Measurements from ENCODE around the gene AFF4. TPM values are rescaled to one million over a fixed set of nuclear protein-coding genes. Genes with fewer than 3 reads are reported as not detected.

Gene AFF4
- total and polyA plus RNA-seq, 9 of the 15 experiments (the other 6 are each of a cell fraction or from before 2014, with no cell fraction given) = 1.7 to 25.8 (median 17.9) TPM

GRCh38 chr5:132981288-132981687 lies 17.9 kb upstream of the AFF4 start (continued):
- peak; percentile 22; the same call in 1 of the 2 replicates for TF ChIP-seq CHAMP1 (IDR thresholded peaks at IDR 0.05)
- peak; percentile 78 for TF ChIP-seq TAL1 (IDR thresholded peaks at IDR 0.05)
- peak; percentile 52 to 95; a peak in 3 of 4 replicates for TF ChIP-seq SRF (CRISPR knock-in tag; IDR thresholded peaks at IDR 0.05)
- peak; percentile 25; the same call in 1 of the 2 replicates for TF ChIP-seq SOX6 (IDR thresholded peaks at IDR 0.05)
- TF ChIP-seq NCOA4 (IDR thresholded peaks at IDR 0.05; ENCODE audit: partially characterized antibody) = no peak
- peak; percentile 70 for TF ChIP-seq EP300 (IDR thresholded peaks at IDR 0.05; ENCODE audit: low read length)
- peak; percentile 77 for TF ChIP-seq CBFA2T3 (IDR thresholded peaks at IDR 0.05)
- peak; percentile 36; the same call in 1 of the 2 replicates for TF ChIP-seq GATAD2B (IDR thresholded peaks at IDR 0.05; ENCODE audit: borderline replicate concordance)
- peak; percentile 57; the same call in 1 of the 2 replicates for TF ChIP-seq NCOA1 (IDR thresholded peaks at IDR 0.05; ENCODE audit: low read depth)
- TF ChIP-seq JUN (IDR thresholded peaks at IDR 0.05; ENCODE audit: borderline replicate concordance, low read depth, low read length) = peak; percentile 68
- no peak for TF ChIP-seq JUN (CRISPR knock-in tag; IDR thresholded peaks at IDR 0.05; ENCODE audit: borderline replicate concordance)
- TF ChIP-seq NR2C1 (IDR thresholded peaks at IDR 0.05) = no peak
- TF ChIP-seq NR2C1 (tag; IDR thresholded peaks at IDR 0.05) = peak; percentile 19; the same call in 1 of the 2 replicates
- no peak for TF ChIP-seq ZEB2 (IDR thresholded peaks at IDR 0.05)
- TF ChIP-seq LEF1 (IDR thresholded peaks at IDR 0.05) = 0 out of 2 replicates have a peak, but pooled peaks have one; percentile 21
- peak; percentile 52 for TF ChIP-seq TCF3 (CRISPR knock-in tag; IDR thresholded peaks at IDR 0.05)
- TF ChIP-seq CREM (IDR thresholded peaks at IDR 0.05; ENCODE audit: low read depth) = peak; percentile 86
- peak; percentile 42; the same call in 1 of the 2 replicates for TF ChIP-seq FOXM1 (IDR thresholded peaks at IDR 0.05; ENCODE audit: low read depth)
- no peak for TF ChIP-seq FOXM1 (CRISPR knock-in tag; IDR thresholded peaks at IDR 0.05; ENCODE audit: low read depth)

Data from K562 (cell line).